CD4-positive, alpha-beta T cell (primary cell): ENCODE measurements around the gene ZMYND11. TPM values are rescaled to one million over a fixed set of nuclear protein-coding genes. Genes with fewer than 3 reads are reported as not detected.
A peak's percentile ranks its signal among the peaks of the same experiment; 100 is the strongest.

Source experiments
- ATAC-seq: fragments of 200-7000 bp; cut with Tn5 transposase; one replicate; pipeline ENCODE4 v1.10.0; 2022; ENCODE audit warnings: mild to moderate bottlenecking; ENCODE audit not compliant: poor library complexity
- CTCF ChIA-PET: fragments of 350-600 bp; sonication (Branson Sonifier 250); formaldehyde crosslinking; loops from one replicate; lab custom pipeline; 2021; ENCODE audit warnings: antibody characterized with exemption, inconsistent platforms; lab: Charles Lee
- POLR2A ChIA-PET: fragments of 350-600 bp; sonication (Branson Sonifier 250); formaldehyde crosslinking; loops from one replicate; lab custom pipeline; 2021; ENCODE audit warnings: antibody characterized with exemption, inconsistent platforms; lab: Charles Lee
- DNase-seq, 14 experiments: peaks; one replicate each; pipeline ENCODE4 v3.0.0-alpha.2; 2013 to 2020; ENCODE audit warnings: mixed read lengths in 2 of 14
- H3K27ac ChIP-seq, 2 donors: one replicate each; pipeline versions ENCODE4 v1.5.1 to v1.7.0; 2013; ENCODE audit warnings: low read length in 2 of 2, low read depth in 1 of 2, mild to moderate bottlenecking in 1 of 2
- H3K27me3 ChIP-seq, 2 experiments: 1 replicate in 1 of 2; 2 replicates in 1 of 2; pipeline versions ENCODE4 v1.6.1 to v1.7.0; 2013; ENCODE audit warnings: low read length in 2 of 2, control low read depth in 1 of 2, mild to moderate bottlenecking in 1 of 2, moderate library complexity in 1 of 2; ENCODE audit not compliant: insufficient read depth in 2 of 2, control insufficient read depth in 1 of 2
- H3K36me3 ChIP-seq: one replicate; pipeline ENCODE4 v1.6.1; 2013; ENCODE audit warnings: low read length, control low read depth; ENCODE audit not compliant: insufficient read depth
- H3K4me1 ChIP-seq: one replicate; pipeline ENCODE4 v1.6.1; 2013; ENCODE audit warnings: low read length, control low read depth; ENCODE audit not compliant: insufficient read depth
- H3K4me3 ChIP-seq: one replicate; pipeline ENCODE4 v1.5.1; 2013; ENCODE audit warnings: mild to moderate bottlenecking, low read length, moderate library complexity
- H3K9me3 ChIP-seq, 2 experiments: 1 replicate in 1 of 2; 2 replicates in 1 of 2; pipeline versions ENCODE4 v1.6.1 to v1.7.0; 2013; ENCODE audit warnings: low read length in 2 of 2, mild to moderate bottlenecking in 2 of 2, control low read depth in 1 of 2, moderate library complexity in 1 of 2; ENCODE audit not compliant: control insufficient read depth in 1 of 2, insufficient read depth in 1 of 2
- H3K27ac Mint-ChIP-seq: one replicate; pipeline ENCODE4 v1.8.0; 2020; ENCODE audit warnings: mixed read lengths
- H3K27me3 Mint-ChIP-seq: one replicate; pipeline ENCODE4 v1.8.0; 2021; ENCODE audit warnings: mixed read lengths
- H3K36me3 Mint-ChIP-seq: one replicate; pipeline ENCODE4 v1.8.0; 2021; ENCODE audit warnings: low read depth, mixed read lengths
- H3K4me1 Mint-ChIP-seq: one replicate; pipeline ENCODE4 v1.8.0; 2021; ENCODE audit warnings: low read depth, mixed read lengths
- H3K4me3 Mint-ChIP-seq: one replicate; pipeline ENCODE4 v1.8.0; 2020; ENCODE audit warnings: mild to moderate bottlenecking, mixed read lengths
- H3K9me3 Mint-ChIP-seq: one replicate; pipeline ENCODE4 v1.8.0; 2020; ENCODE audit warnings: mixed read lengths
- CTCF ChIP-seq: fragments of 200-600 bp; IDR thresholded peaks from one replicate; pipeline ENCODE4 v1.8.0; 2022; ENCODE audit warnings: antibody characterized with exemption, mild to moderate bottlenecking
- intact Hi-C, 2 experiments: fragments of 100-400 bp; cut with DNase I in 1 of 2; cut with micrococcal nuclease in 1 of 2; formaldehyde crosslinking; loops; one replicate each; pipeline versions ENCODE4 v1.15.1 to v1.9.0; 2023 to 2025; cut with DNase I, micrococcal nuclease
- total RNA-seq, 174 experiments: library from RNA in 2 of 174; stranded (reverse) in 2 of 174; gene quantifications; one replicate each; pipeline ENCODE4 v1.2.3 and lab custom pipeline; 2021 to 2026

Gene ZMYND11
- total RNA-seq, 2 experiments from 2014 or later = 19.9 to 22.2 TPM

DNA sequence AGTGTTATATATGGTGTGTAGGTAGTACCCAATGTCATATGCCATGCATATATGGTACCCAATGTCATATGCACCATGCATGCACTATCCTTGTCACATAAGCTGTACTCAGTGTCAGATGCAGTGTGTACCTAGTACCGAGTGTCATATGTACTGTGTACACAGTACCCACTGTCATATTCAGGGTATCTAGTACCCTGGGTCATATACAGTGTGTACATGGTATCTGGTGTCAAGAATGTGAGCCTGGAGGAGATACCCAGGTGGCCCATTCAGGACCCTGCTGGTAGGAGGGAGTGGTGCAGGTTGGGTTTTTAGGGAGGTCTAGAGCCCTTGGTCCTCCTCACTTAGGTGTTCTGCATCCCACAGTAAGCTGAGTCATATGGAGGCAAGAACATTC, 1.8 kb downstream of the ZMYND11 start:
- peak overlapping the region; percentile 93 for H3K27ac Mint-ChIP-seq
- Histone ChIP-seq H3K9me3 (no peaks in the 10 kb centered on the region), H3K4me1 (peaks cover 24% of the 10 kb centered on the region), H3K27me3 (no peaks in the 10 kb centered on the region), H3K27ac (no peak overlapping the region), H3K4me3 (peak overlapping the region; percentile 83), H3K36me3 (no peaks in the 10 kb centered on the region)
- H3K4me3 Mint-ChIP-seq = peak overlapping the region; percentile 95
- TF ChIP-seq CTCF = peak; percentile 29
- H3K4me1 Mint-ChIP-seq = peaks cover 71% of the 10 kb centered on the region
- no peaks in the 10 kb centered on the region for H3K27me3 Mint-ChIP-seq
- ATAC-seq (peak; percentile 39), DNase-seq (peak; percentile 5 to 68 (median 28))
- POLR2A ChIA-PET = interaction anchor here (1.4 kb wide), 2 partner anchors 63 to 313 kb away, joined by 4 read pairs; no protein-coding TSS in a partner anchor
- CTCF ChIA-PET = interaction anchor here (0.7 kb wide), 1 partner anchor 9 kb away, joined by 4 read pairs; no protein-coding TSS in a partner anchor
- intact Hi-C loops = no loop called here
- peaks cover 15% of the 10 kb centered on the region for H3K36me3 Mint-ChIP-seq
- no peaks in the 10 kb centered on the region for H3K9me3 Mint-ChIP-seq

DNA sequence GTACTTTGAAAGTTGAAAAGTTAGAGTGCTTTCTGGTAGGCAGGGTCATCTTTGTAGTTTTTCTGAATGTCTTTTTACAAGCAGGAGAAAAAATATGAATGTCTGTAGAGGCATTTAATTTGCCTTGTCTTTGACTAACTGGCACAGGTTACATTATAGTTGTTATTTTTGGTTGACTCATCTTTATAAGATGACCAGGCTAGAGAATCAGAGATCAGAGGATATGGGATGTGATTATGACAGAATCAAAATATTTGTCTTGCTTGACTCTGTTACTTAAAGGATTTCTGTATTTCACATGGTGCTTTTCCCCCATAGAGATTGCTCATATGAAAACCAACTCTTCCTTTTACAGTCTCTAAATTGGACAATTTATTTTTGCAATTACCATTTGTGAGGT, 2.4 kb downstream of the ZMYND11 start:
- no peak for TF ChIP-seq CTCF
- peaks cover 24% of the 10 kb centered on the region for H3K4me1 ChIP-seq
- H3K4me1 Mint-ChIP-seq = peaks cover 76% of the 10 kb centered on the region
- intact Hi-C loops = no loop called here
- no peak overlapping the region for H3K27ac ChIP-seq
- no peaks in the 10 kb centered on the region for H3K27me3 ChIP-seq
- ATAC-seq (no peak), DNase-seq (no peak)
- CTCF ChIA-PET = interaction anchor here (0.7 kb wide), 1 partner anchor 9 kb away, joined by 4 read pairs; no protein-coding TSS in a partner anchor
- no peaks in the 10 kb centered on the region for H3K36me3 ChIP-seq
- H3K4me3 ChIP-seq = no peak overlapping the region
- no peaks in the 10 kb centered on the region for H3K9me3 Mint-ChIP-seq
- peak overlapping the region; percentile 95 for H3K4me3 Mint-ChIP-seq
- POLR2A ChIA-PET = no interaction called here
- H3K27me3 Mint-ChIP-seq = no peaks in the 10 kb centered on the region
- peaks cover 15% of the 10 kb centered on the region for H3K36me3 Mint-ChIP-seq
- no peak overlapping the region for H3K27ac Mint-ChIP-seq
- H3K9me3 ChIP-seq = no peaks in the 10 kb centered on the region

DNA sequence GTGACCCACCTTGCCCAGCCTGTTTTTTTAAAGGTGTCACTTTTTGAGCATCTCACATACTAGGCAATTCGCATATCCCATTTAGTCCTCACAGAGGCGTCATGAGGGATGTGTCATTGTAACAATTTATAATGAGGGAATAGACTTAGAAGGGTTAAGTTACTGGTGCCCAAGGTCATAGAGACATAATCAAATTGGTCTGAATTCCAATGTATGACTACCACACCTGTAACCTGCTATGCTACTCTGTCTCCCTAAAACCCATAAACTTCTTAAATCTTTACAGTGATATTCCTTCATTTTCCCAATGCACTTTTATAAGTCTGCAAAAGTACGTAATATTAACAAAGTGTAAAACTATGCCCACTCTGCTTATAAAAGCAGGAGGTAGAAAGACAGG, 7.1 kb downstream of the ZMYND11 start:
- H3K4me3 Mint-ChIP-seq = no peak overlapping the region
- no peak overlapping the region for H3K27ac ChIP-seq
- H3K27ac Mint-ChIP-seq = no peak overlapping the region
- intact Hi-C loops = no loop called here
- H3K4me1 ChIP-seq = peaks cover 4% of the 10 kb centered on the region
- no peaks in the 10 kb centered on the region for H3K27me3 Mint-ChIP-seq
- CTCF ChIA-PET = no interaction called here
- DNase-seq (no peak), ATAC-seq (no peak)
- H3K9me3 ChIP-seq = no peaks in the 10 kb centered on the region
- H3K4me3 ChIP-seq = no peak overlapping the region
- POLR2A ChIA-PET = no interaction called here
- peaks cover 80% of the 10 kb centered on the region for H3K4me1 Mint-ChIP-seq
- no peaks in the 10 kb centered on the region for H3K36me3 Mint-ChIP-seq
- no peak for TF ChIP-seq CTCF
- H3K36me3 ChIP-seq = no peaks in the 10 kb centered on the region
- no peaks in the 10 kb centered on the region for H3K9me3 Mint-ChIP-seq
- no peaks in the 10 kb centered on the region for H3K27me3 ChIP-seq
